ENCODE data around the gene WDFY4.

DNA sequence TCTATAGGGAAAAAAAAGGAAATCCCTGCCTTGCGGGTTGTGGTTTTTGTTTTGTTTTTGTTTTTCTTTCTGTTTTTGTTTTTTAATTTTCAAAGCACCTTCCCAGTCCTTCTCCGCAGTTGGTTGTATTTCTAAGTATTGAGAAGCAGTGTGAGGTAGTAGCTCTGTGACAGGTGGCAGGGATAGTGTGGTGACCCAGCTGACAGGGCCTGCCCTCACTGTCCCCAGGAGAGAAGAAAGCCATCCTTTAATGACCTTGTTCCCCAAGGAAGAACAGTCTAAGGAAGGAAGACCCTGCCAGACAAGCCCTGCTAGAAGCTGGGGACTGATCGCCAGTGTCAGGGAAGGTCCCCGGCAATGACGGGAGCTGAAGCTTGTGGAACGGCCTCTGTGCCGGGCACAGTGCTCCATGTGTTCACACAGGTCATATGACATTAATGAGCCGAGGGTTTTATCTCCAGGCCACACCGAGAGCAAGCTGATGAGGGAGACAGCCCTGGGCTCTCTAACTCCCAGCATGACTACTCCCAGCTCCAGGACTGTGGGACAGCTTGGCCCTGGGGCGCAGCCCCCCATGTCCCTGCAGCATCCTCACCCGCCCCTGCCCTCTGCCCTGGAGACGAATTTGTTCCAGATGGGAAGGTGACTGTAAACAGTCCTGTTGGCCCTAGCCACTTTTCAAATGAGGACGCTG is 324.0 kb downstream of the WDFY4 start:
- TF ChIP-seq CTCF (conservative IDR thresholded peaks at IDR 0.05; ENCODE audit: low read length) (no peak), EZH2phosphoT487 (IDR thresholded peaks at IDR 0.05; ENCODE audit: borderline replicate concordance) (no peak)
